HG03045 (cell line): ENCODE measurements around the gene NKX6-2.
"Not testable (repeated sequence)": the region's sequence is repeated elsewhere in the genome, so short reads cannot be mapped to it uniquely, and the experiment has no call there.

Experiments
- ATAC-seq: cut with Tn5 transposase; IDR thresholded peaks from one replicate; pipeline ENCODE4 v1.9.1; 2021; ENCODE audit warnings: mild to moderate bottlenecking, moderate library complexity; ENCODE audit not compliant: unreplicated experiment

The NKX6-2 gene

DNA sequence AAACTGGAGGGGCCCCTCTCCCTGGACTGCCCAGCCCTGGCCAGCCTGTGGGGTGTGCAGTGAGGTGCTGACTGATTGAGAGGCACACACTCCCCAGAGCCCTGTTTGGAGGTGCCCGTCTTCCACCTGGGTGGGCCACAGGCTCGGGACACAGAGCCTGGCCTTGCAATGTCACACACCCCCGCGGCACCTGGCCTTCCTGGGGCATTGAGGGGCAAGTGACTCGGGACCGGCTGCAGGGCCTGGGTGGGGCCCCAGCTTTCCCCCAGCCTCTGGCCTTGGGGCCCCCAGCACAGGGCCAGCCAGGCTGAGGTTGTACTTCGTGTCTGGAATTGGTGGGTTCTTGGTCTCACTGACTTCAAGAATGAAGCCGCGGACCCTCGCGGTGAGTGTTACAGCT lies 13.9 kb upstream of the NKX6-2 start:
- ATAC-seq = no peak

GRCh38 chr10:132798876-132799275 lies 12.9 kb upstream of the NKX6-2 start:
- ATAC-seq = no peak

DNA sequence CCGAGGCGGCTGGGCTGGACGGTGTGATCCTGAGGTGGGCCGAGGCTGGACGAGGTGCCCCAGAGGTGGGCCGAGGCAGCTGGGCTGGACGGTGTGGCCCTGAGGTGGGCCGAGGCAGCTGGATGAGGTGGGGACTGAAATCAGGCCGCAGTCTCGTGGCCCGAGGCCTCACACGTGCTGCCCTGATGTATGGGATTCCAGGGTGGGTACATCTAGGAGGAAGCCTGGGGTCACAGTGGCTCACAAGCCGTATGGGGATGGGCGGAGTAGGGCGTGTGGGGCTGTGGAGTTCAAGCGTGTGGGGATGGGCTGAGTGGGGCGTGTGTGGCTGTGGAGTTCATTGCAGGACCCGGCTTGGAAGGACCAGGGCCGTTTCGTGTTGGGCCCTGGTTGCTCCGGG lies 12.5 kb upstream of the NKX6-2 start:
- no peak for ATAC-seq

- ATAC-seq = not testable (repeated sequence)
Measured at GRCh38 chr10:132797986-132798385, 12.0 kb upstream of the NKX6-2 start.

GRCh38 chr10:132796846-132797245 lies 10.9 kb upstream of the NKX6-2 start:
- ATAC-seq = no peak

DNA sequence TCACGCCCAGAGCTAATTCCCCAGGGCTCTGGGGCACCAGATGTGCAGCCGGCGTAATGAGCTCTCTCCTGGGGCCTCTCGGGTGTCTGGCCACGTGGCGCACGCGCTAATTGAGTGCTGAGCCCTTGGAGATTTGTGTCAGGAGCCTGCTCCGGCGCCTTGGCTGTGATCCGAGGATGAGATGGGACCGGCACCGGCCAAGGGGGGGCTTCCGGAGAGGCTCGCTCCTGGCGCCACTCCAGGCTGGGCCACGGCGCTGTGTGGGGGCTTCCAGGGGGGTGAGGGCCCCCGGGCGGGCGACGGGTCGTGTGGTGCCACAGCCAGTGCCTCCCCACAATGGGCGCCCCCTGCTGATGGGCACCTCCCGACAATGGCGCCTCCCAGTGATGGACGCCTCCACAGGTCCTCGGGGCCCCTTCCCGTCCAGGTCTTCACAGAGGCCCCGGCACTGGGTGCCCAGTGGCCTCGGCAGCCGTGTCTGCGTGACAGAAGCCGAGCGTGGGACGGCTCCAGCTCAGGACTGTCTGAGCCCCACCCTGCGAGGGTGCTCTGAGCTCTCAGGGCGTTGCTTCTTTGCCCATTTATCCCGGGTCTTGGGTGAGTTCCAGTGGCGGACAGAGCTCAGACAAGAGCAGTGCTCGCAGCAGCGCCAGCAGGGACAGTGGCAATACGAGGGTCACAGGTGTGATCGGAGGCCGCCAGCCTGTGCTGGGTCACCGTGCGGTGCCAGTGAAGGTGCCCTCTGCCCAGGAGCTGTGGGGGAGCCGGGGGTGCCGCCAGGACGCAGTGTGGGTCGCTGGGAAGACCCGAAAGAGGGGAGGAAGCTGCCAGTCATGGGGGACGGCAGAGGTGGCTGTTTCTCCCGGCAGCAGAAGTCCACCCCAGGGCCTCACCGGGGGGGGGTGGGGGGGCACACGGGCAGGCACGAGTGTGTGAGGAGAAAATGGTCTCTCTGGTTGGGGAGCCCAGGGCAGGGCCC lies 8.2 kb upstream of the NKX6-2 start:
- ATAC-seq = no peak

DNA sequence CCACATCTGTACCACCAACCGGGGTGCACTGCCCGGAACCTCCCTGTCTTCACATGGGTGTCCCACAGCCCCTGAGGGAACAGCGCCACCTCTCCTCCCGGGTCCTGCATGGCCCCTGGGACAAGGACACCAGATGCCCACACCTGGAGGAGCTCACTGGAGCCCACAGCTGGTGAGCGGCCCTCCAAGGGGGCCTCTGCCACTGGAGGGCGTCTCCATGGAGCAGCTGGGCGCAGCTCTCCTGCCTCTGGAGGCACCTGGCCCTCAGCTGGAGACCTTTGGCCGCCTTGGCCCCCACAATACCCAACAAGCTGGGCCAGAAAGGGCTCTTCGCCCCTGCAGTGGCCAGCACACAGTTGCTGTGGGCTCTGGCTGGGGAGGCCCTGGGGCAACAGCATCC lies 7.3 kb upstream of the NKX6-2 start:
- no peak for ATAC-seq

DNA sequence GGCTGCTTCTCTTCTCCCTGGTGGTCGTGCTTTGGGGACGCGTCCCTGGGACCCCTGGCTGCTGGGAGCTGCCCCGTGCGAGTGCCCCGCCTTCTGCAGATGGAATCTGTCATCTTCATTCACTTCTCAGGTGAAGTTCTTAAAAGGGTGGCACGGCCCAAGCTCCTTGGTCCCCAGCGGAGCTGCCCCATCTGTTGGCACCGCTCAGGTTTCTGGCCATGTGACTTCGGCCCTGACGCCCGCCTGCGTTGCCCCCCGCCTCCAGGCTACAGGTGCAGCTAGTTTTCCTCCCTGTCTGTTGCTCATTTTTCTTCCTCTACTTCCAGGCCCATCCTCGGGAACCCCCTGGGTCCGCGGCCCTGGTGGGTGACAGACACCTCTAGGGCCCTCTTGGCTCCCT lies 6.8 kb upstream of the NKX6-2 start:
- ATAC-seq = no peak

- ATAC-seq = not testable (repeated sequence)
Measured at GRCh38 chr10:132792099-132792498, 6.2 kb upstream of the NKX6-2 start.

- no peak for ATAC-seq
Measured at GRCh38 chr10:132790934-132791829, 5.2 kb upstream of the NKX6-2 start.

GRCh38 chr10:132790470-132790869 lies 4.5 kb upstream of the NKX6-2 start:
- ATAC-seq = no peak

DNA sequence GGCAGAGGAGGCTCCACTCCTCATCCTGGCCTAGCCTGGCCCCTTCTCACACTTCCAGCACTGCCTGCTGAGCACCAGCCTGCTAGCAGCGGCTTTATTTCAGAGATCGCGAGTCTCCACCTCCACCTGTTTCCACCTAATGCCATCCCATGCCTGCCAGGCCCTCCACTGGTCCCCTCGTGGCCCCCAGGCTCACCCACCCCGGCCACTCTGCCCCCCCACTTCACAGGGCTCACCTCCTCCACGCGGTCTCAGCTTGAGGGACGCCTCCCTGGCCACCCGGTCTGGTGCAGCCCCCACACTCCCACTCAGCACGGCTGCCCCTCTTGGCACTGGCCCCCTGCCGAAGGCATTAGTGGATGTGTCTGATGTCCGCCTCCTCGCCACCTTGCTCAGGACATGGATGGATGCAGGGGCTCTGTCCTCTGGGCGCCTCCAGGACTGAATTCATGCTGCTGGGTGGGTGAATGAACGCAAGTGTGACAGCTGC lies 3.8 kb upstream of the NKX6-2 start:
- ATAC-seq = no peak

- ATAC-seq = no peak
Measured at GRCh38 chr10:132788831-132789219, 2.9 kb upstream of the NKX6-2 start.

GRCh38 chr10:132788180-132788830 lies 2.4 kb upstream of the NKX6-2 start:
- no peak for ATAC-seq

DNA sequence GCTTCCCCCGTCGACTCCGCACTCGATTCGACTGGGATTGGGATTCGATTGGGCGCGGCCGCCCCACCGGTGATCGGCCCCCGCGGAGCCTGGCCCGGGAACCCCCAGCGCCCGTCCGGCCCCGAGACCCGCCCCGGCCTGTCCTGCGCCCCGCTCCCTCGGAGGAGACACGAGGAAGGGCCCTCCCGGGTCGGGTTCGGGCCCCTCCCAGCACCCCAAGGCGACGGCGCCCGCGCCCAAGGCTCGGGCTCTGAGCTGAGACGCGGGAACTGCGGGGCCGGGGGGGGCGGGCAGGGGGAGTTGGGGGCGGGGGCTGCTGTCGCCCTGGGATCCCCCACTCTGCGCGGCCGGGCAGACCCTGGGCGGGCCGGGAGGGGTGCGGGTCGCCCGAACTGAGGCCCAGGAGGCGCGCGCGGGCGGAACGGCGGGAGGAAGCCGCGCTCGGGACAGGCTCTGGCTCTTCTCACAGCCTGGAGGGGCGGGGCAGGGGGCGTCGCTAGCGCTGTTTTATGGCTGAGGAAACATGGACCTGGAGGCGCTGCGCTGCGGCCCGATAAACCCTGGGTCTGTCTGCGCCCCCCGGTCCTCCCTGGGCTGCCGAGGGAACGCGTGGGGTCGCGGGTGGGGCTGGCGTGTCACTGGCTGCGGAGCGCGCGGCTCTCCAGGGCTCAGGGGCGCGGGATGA lies 1.7 kb upstream of the NKX6-2 start:
- no peak for ATAC-seq

DNA sequence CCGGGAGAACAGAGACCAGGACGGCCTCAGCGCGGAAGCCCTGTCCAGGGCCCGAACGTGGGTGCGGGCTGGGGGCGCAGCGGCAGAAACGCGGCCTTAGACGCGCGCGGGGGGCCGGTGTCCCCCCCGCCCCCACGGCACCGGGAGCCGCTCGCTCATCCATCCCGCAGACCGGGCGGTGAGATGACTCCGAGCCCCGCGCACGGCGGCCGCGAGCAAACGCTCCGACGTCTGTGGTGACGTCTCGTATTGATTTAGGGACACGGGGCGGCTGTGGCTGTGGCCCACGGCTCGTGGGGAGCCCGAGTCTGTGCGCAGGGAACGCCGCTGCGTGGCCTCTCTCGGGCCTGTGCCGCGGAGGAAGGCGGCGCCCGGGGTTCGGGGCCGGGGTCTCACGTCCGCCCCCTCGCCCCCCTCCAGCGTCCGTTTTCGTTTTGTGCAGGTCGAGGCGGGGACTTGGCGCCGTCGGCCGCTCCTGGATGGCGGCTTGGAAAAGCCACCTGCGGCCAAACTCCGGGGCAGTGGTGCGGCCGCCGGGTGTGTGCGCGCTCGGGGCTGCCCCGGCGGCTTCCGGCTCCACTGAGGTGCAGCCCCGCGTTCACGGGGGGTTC lies 1.0 kb upstream of the NKX6-2 start:
- ATAC-seq = no peak

GRCh38 chr10:132786476-132786883 lies 533 bp upstream of the NKX6-2 start:
- no peak for ATAC-seq

GRCh38 chr10:132784866-132785722 lies 853 bp downstream of the NKX6-2 start:
- ATAC-seq = no peak
